ENCODE measurements around the gene ARHGAP6.

The ARHGAP6 gene

GRCh38 chrX:11108253-11108941 is 557.3 kb downstream of the ARHGAP6 start:
- no peak overlapping the region for H3K27ac Mint-ChIP-seq
- H3K4me3 Mint-ChIP-seq: no peak overlapping the region
- H3K4me1 Mint-ChIP-seq (ENCODE audit: low read depth): peaks cover 3% of the 10 kb centered on the region
- H3K27me3 Mint-ChIP-seq (ENCODE audit: low read depth): no peaks in the 10 kb centered on the region
- no peaks in the 10 kb centered on the region for H3K36me3 Mint-ChIP-seq (ENCODE audit: low read depth)
- no peak for DNase-seq (ENCODE audit: low spot score)
- H3K9me3 Mint-ChIP-seq: no peaks in the 10 kb centered on the region

GRCh38 chrX:11105080-11105479 is 560.6 kb downstream of the ARHGAP6 start:
- no peak overlapping the region for H3K4me3 Mint-ChIP-seq
- no peaks in the 10 kb centered on the region for H3K36me3 Mint-ChIP-seq (ENCODE audit: low read depth)
- H3K27ac Mint-ChIP-seq: no peak overlapping the region
- no peaks in the 10 kb centered on the region for H3K9me3 Mint-ChIP-seq
- no peak for DNase-seq (ENCODE audit: low spot score)
- H3K27me3 Mint-ChIP-seq (ENCODE audit: low read depth): no peaks in the 10 kb centered on the region
- no peaks in the 10 kb centered on the region for H3K4me1 Mint-ChIP-seq (ENCODE audit: low read depth)

DNA sequence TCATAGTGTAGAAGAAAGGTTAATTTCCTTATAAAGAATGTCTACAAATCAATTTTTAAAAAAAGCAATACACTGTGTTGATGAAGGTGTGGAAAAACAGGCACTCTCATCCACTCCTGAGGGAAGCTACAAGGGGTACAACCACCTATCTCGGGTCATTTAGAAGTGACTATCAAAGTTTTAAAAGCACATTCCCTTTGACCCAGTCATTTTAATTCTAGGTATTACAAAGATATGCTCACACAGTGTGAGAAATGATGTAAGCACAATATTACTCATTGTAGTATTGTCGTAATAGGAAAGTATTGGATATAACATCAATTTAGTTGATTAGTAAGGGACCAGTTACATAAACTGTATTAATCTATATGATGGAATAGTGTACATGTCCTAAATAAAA is 562.0 kb downstream of the ARHGAP6 start:
- DNase-seq (ENCODE audit: low spot score): no peak
- Mint-ChIP-seq H3K36me3 (ENCODE audit: low read depth) (no peaks in the 10 kb centered on the region), H3K9me3 (no peaks in the 10 kb centered on the region), H3K27me3 (ENCODE audit: low read depth) (no peaks in the 10 kb centered on the region), H3K4me1 (ENCODE audit: low read depth) (no peaks in the 10 kb centered on the region), H3K27ac (no peak overlapping the region), H3K4me3 (no peak overlapping the region)

- no peaks in the 10 kb centered on the region for H3K4me1 Mint-ChIP-seq (ENCODE audit: low read depth)
- DNase-seq (ENCODE audit: low spot score): no peak
- no peaks in the 10 kb centered on the region for H3K27me3 Mint-ChIP-seq (ENCODE audit: low read depth)
- no peaks in the 10 kb centered on the region for H3K9me3 Mint-ChIP-seq
- H3K27ac Mint-ChIP-seq: no peak overlapping the region
- no peak overlapping the region for H3K4me3 Mint-ChIP-seq
- no peaks in the 10 kb centered on the region for H3K36me3 Mint-ChIP-seq (ENCODE audit: low read depth)
These were observed 562.7 kb downstream of the ARHGAP6 start for GRCh38 chrX:11103006-11103405.

GRCh38 chrX:11100281-11101035 is 565.3 kb downstream of the ARHGAP6 start:
- no peak overlapping the region for H3K27ac Mint-ChIP-seq
- no peak overlapping the region for H3K4me3 Mint-ChIP-seq
- DNase-seq (ENCODE audit: low spot score): no peak
- no peaks in the 10 kb centered on the region for H3K9me3 Mint-ChIP-seq
- no peaks in the 10 kb centered on the region for H3K27me3 Mint-ChIP-seq (ENCODE audit: low read depth)
- no peaks in the 10 kb centered on the region for H3K36me3 Mint-ChIP-seq (ENCODE audit: low read depth)
- no peaks in the 10 kb centered on the region for H3K4me1 Mint-ChIP-seq (ENCODE audit: low read depth)

- Mint-ChIP-seq H3K36me3 (ENCODE audit: low read depth) (no peaks in the 10 kb centered on the region), H3K27me3 (ENCODE audit: low read depth) (no peaks in the 10 kb centered on the region), H3K27ac (no peak overlapping the region), H3K4me1 (ENCODE audit: low read depth) (no peaks in the 10 kb centered on the region), H3K9me3 (no peaks in the 10 kb centered on the region), H3K4me3 (no peak overlapping the region)
- DNase-seq (ENCODE audit: low spot score): no peak
These were observed 566.3 kb downstream of the ARHGAP6 start for GRCh38 chrX:11099465-11099864.

GRCh38 chrX:11097933-11098332 is 567.8 kb downstream of the ARHGAP6 start:
- Mint-ChIP-seq H3K36me3 (ENCODE audit: low read depth) (no peaks in the 10 kb centered on the region), H3K9me3 (no peaks in the 10 kb centered on the region), H3K4me3 (no peak overlapping the region), H3K27ac (no peak overlapping the region), H3K27me3 (ENCODE audit: low read depth) (no peaks in the 10 kb centered on the region), H3K4me1 (ENCODE audit: low read depth) (no peaks in the 10 kb centered on the region)
- no peak for DNase-seq (ENCODE audit: low spot score)

DNA sequence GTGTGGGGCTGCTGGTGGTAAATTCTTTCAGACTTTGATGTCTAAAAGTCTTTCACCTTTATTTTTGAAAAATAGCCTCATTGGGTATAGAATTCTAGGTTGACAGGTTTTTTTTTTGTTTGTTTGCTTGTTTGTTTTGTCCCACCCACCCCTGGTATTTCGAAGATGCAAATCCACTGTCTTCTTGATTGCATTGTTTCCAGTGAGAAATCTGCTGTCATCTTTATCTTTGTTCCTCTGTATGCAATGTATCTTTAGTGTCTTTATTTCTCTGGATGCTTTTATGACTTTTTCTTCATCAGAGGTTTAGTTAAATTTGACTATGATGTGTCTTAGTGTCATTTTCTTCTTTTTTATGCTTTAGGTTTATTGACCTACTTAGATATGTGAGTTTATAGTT is 575.9 kb downstream of the ARHGAP6 start:
- Mint-ChIP-seq H3K36me3 (ENCODE audit: low read depth) (no peaks in the 10 kb centered on the region), H3K4me1 (ENCODE audit: low read depth) (no peaks in the 10 kb centered on the region), H3K27me3 (ENCODE audit: low read depth) (no peaks in the 10 kb centered on the region), H3K9me3 (peaks cover 13% of the 10 kb centered on the region), H3K27ac (no peak overlapping the region), H3K4me3 (no peak overlapping the region)
- no peak for DNase-seq (ENCODE audit: low spot score)

All from T-helper 2 cell treated with Interferon-gamma antibody and Interleukin-4, amounts not matched to agents 5 μg/mL and 100 μg/mL, for 36 hours (primary cell).